Measurements from ENCODE around the gene FUBP1. TPM values are rescaled to one million over a fixed set of nuclear protein-coding genes. Genes with fewer than 3 reads are reported as not detected.

FUBP1 gene
- total and polyA plus RNA-seq, 9 of the 15 experiments (the other 6 are each of a cell fraction or from before 2014, with no cell fraction given): 104 to 294 (median 213) TPM

DNA sequence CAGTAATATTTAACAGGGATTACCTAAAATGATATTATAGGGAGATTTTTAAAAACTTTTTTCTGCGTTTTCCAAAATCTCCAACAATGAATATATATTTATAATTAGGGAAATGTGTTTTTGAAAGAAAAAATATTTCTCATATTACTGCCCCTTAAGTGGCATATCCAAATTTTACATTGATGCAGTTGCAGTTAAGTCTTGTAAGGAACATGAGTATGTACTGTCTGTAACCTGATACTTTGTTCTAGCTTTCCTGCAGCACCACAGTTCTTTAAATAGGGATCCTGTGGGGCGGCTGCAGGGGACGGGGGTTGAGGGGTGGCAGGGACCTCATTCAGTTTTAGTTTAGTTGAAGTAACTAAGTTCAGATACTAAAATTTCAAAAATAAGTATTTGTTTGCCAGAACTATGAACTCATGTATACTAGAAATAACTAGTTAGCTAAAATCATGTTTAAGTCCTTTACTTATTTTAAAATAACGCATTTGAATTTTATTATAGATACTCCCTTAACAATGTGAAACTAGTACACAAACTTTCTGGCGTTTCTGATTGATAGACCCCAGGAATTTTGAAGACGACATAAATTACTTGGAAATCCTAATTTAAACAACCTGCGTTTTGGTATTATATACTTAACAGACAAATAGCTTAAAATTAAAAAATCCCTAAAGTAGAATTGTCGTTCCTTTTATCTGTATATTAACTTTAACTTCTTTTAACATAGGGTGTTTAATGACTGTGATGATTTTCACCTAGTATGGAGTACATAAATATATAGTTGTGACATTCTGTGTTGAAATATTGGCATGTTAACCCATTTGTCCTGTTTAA is 25.2 kb upstream of the FUBP1 start (continued):
- TF ChIP-seq, protein P1, sequence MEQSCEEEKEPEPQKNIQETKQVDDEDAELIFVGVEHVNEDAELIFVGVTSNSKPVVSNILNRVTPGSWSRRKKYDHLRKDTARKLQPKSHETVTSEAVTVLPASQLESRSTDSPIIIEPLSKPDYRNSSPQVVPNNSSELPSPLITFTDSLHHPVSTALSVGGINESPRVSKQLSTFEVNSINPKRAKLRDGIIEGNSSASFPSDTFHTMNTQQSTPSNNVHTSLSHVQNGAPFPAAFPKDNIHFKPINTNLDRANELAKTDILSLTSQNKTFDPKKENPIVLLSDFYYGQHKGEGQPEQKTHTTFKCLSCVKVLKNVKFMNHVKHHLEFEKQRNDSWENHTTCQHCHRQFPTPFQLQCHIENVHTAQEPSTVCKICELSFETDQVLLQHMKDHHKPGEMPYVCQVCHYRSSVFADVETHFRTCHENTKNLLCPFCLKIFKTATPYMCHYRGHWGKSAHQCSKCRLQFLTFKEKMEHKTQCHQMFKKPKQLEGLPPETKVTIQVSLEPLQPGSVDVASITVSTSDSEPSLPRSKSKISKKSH (CRISPR knock-in tag; IDR thresholded peaks at IDR 0.05): peak; percentile 99
- TF ChIP-seq CXXC5 (CRISPR knock-in tag; IDR thresholded peaks at IDR 0.05) (peak; percentile 17; the same call in 1 of the 2 replicates), ESRRB (CRISPR knock-in tag; IDR thresholded peaks at IDR 0.05; ENCODE audit: borderline replicate concordance) (peak; percentile 99), L3MBTL2 (IDR thresholded peaks at IDR 0.05) (0 out of 2 replicates have a peak, but pooled peaks have one; percentile 23), ARID3B (CRISPR knock-in tag; IDR thresholded peaks at IDR 0.05; ENCODE audit: borderline replicate concordance) (no peak), STAT5A (IDR thresholded peaks at IDR 0.05; ENCODE audit: borderline replicate concordance, low read length) (peak; percentile 75; the same call in 1 of the 2 replicates), KDM4B (IDR thresholded peaks at IDR 0.05; ENCODE audit: borderline replicate concordance in 2 of 2, low read depth in 1 of 2) (peak in 1 of 2 experiments; percentile 90; a peak in 1 of 4 replicates), CBFA2T2 (conservative IDR thresholded peaks at IDR 0.05) (no peak), ZKSCAN3 (CRISPR knock-in tag; IDR thresholded peaks at IDR 0.05) (no peak), FOS (IDR thresholded peaks at IDR 0.05; ENCODE audit: extremely low read depth, insufficient read length) (no peak), ZNF830 (CRISPR knock-in tag; IDR thresholded peaks at IDR 0.05) (peak; percentile 99), ZNF121 (CRISPR knock-in tag; conservative IDR thresholded peaks at IDR 0.05) (no peak), NFIX (CRISPR knock-in tag; IDR thresholded peaks at IDR 0.05; ENCODE audit: low read depth) (no peak), FOXO4 (CRISPR knock-in tag; IDR thresholded peaks at IDR 0.05) (peak; percentile 100), ASH1L (IDR thresholded peaks at IDR 0.05; ENCODE audit: borderline replicate concordance, low read depth, partially characterized antibody) (peak; percentile 56), ZNF143 (CRISPR knock-in tag; IDR thresholded peaks at IDR 0.05) (no peak), ZNF212 (CRISPR knock-in tag; IDR thresholded peaks at IDR 0.05) (peak; percentile 99), MEIS2 (IDR thresholded peaks at IDR 0.05; ENCODE audit: partially characterized antibody) (peak; percentile 75), ZNF23 (CRISPR knock-in tag; IDR thresholded peaks at IDR 0.05) (peak; percentile 99)
- TF ChIP-seq, protein P2, sequence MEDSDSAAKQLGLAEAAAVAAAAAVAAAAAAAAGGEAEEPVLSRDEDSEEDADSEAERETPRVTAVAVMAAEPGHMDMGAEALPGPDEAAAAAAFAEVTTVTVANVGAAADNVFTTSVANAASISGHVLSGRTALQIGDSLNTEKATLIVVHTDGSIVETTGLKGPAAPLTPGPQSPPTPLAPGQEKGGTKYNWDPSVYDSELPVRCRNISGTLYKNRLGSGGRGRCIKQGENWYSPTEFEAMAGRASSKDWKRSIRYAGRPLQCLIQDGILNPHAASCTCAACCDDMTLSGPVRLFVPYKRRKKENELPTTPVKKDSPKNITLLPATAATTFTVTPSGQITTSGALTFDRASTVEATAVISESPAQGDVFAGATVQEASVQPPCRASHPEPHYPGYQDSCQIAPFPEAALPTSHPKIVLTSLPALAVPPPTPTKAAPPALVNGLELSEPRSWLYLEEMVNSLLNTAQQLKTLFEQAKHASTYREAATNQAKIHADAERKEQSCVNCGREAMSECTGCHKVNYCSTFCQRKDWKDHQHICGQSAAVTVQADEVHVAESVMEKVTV (CRISPR knock-in tag; IDR thresholded peaks at IDR 0.05): peak; percentile 100
